Body of pancreas (tissue), 4 donors: Measurements from ENCODE around the gene H2BW1. TPM values are rescaled to one million over a fixed set of nuclear protein-coding genes. Genes with fewer than 3 reads are reported as not detected.
"Not testable (repeated sequence)": the region's sequence is repeated elsewhere in the genome, so short reads cannot be mapped to it uniquely, and the experiment has no call there.

Experiments
- ATAC-seq: fragments of 150-250 bp; one replicate; pipeline ENCODE4 v1.9.1; 2016
- DNase-seq, 4 donors: peaks; one replicate each; pipeline ENCODE4 v3.0.0-alpha.2; 2019
- H3K27ac ChIP-seq, 4 donors: fragments of 200-600 bp; sonication (generic); 1 replicate in 3 of 4; 2 replicates in 1 of 4; pipeline versions ENCODE4 v1.5.1 to v1.6.1; 2016 to 2019; ENCODE audit warnings: mild to moderate bottlenecking in 1 of 4, mixed read lengths in 1 of 4, moderate library complexity in 1 of 4
- H3K27me3 ChIP-seq, 2 donors: fragments of 200-600 bp; sonication (generic); one replicate each; pipeline ENCODE4 v1.6.0; 2016; ENCODE audit warnings: mild to moderate bottlenecking in 1 of 2
- H3K36me3 ChIP-seq, 2 donors: fragments of 200-600 bp; sonication (generic); replicated peaks in 1 of 2; 2 replicates each; pipeline ENCODE4 v1.5.1; 2016; ENCODE audit warnings: low read depth in 2 of 2; ENCODE audit not compliant: insufficient read depth in 1 of 2
- H3K4me1 ChIP-seq: fragments of 200-600 bp; sonication (generic); one replicate; pipeline ENCODE4 v1.6.0; 2016
- H3K4me3 ChIP-seq, 2 donors: fragments of 200-600 bp; sonication (generic); 1 replicate in 1 of 2; 2 replicates in 1 of 2; pipeline ENCODE4 v1.5.1; 2016 to 2019
- H3K9me3 ChIP-seq, 3 donors: fragments of 200-600 bp; sonication (generic); 1 replicate in 2 of 3; 2 replicates in 1 of 3; pipeline ENCODE4 v1.5.1; 2016
- CTCF ChIP-seq, 7 experiments: fragments of 450-650 bp in 4 of 7; fragments of 200-600 bp in 3 of 7; sonication (generic) in 3 of 7; IDR thresholded peaks; one replicate each; pipeline ENCODE4 v1.5.1; 2016 to 2019; ENCODE audit warnings: antibody characterized with exemption in 7 of 7
- POLR2A ChIP-seq, 3 donors: fragments of 450-650 bp; IDR thresholded peaks; one replicate each; pipeline ENCODE4 v1.6.1; 2016; ENCODE audit warnings: antibody characterized with exemption in 3 of 3, mild to moderate bottlenecking in 2 of 3
- WGBS, 2 donors: methylation state at CpG; one replicate each; pipeline ENCODE4 v1.1.5; 2017; 5-methylcytosine and 5-hydroxymethylcytosine counted together
- intact Hi-C: fragments of 100-400 bp; cut with DNase I; formaldehyde crosslinking; loops from one replicate; pipeline ENCODE4 v1.15.1; 2023
- total RNA-seq, 2 donors: library from RNA; depleted of rRNA; stranded (reverse); fragments of >200 nt; gene quantifications; one replicate each; pipeline ENCODE4 v1.1.0, GENCODE V29; 2016

The H2BW1 gene, protein sequence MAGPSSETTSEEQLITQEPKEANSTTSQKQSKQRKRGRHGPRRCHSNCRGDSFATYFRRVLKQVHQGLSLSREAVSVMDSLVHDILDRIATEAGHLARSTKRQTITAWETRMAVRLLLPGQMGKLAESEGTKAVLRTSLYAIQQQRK
- not detected for total RNA-seq

DNA sequence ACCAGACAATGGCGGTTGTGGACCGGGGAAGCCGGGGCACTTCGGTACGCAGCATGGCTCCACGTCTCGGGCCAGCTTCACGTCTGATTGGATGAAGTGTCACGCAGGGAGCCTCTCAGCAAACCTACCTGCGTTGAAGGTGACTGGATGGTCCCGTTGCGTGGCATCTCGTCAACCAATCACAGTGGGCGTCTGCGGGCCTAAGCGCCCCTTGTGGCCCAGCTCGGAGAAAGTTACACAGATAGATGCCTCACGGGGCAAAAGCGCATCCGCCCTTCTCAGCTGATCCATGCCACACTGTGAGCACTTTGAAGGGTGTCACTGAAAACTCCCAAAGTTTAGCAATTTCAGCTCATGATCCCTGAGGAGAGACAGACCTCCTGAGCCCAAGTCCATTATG, at the start of gene H2BW1:
Gene H2BW1, minus strand, starts transcription at position 103 of the 400 bp plus-strand sequence. CDS start 132 bp downstream, outside the sequence.
- 90 to 94% methylated on average over 10 to 19 of the region's 20 CpGs for WGBS, 2 donors

DNA sequence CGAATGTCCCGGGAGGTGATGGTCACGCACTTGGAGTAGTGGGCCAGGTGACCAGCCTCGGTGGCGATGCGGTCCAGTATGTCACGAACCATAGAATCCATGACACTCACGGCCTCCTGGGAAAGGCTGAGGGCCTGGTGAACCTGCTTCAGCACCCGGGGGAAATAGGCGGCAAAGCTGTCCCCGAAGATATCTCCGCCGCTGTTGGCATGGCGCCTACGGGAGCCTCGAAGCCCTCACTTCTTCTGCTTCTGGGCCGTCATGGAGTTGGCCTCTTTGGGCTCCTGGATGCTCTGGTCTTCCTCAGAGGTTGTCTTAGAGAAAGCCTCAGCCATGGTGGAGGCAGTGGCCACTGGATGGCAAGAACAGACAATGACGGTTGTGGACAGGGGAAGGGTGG, 49.1 kb upstream of the H2BW1 start:
- H3K27me3 ChIP-seq, H3K4me1 ChIP-seq, H3K27ac ChIP-seq, H3K9me3 ChIP-seq, DNase-seq, ATAC-seq, H3K4me3 ChIP-seq, H3K36me3 ChIP-seq, intact Hi-C loops: not testable (repeated sequence)
- WGBS, 2 donors, result no CpG with 5 or more reads among the region's 18 CpGs

More for the DNA sequence above, at the start of gene H2BW1:
- no peak within 1 kb of the TSS for H3K4me3 ChIP-seq
- ATAC-seq (no peak), DNase-seq (no peak)
- no peaks in the 10 kb centered on the region for H3K36me3 ChIP-seq
- intact Hi-C loops, result no loop called here
- H3K27me3 ChIP-seq, result no peaks in the 10 kb centered on the region
- H3K27ac ChIP-seq, result no peak within 1 kb of the TSS
- TF ChIP-seq CTCF (IDR thresholded peaks at IDR 0.05), result no peak
- TF ChIP-seq POLR2A (IDR thresholded peaks at IDR 0.05), result no peak
- H3K4me1 ChIP-seq, result no peaks in the 10 kb centered on the region
- H3K9me3 ChIP-seq, result no peaks in the 10 kb centered on the region

DNA sequence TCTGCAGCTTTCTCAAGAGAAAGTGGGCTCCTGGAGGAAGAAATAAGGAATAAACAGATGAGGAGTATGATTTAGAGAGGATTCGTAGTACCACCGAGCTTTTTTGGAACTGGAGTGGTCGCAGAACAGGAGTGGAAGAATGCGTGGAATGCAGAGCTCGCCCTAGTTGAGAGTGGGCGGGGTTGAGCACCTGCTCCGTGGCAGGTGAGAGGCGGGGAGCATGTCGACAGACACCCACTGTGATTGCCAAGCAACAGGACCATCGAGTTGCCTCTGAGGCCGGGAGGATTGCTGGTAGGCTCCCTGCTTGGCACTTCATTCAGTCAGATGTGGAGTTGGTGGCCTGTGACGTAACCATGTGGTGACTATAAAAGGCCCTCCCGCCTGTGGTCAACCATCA, 41.4 kb upstream of the H2BW1 start:
- H3K36me3 ChIP-seq, ATAC-seq: not testable (repeated sequence)
- no CpG with 5 or more reads among the region's 13 CpGs for WGBS, 2 donors

GRCh38 chrX:104047171-104047570, 33.7 kb upstream of the H2BW1 start:
- Histone ChIP-seq H3K36me3 (no peaks in the 10 kb centered on the region), H3K4me1 (no peaks in the 10 kb centered on the region), H3K4me3 (no peak overlapping the region), H3K27me3 (no peaks in the 10 kb centered on the region), H3K9me3 (no peaks in the 10 kb centered on the region), H3K27ac (no peak overlapping the region)
- WGBS, 2 donors, result 89 to 93% methylated on average over 4 to 13 of the region's 13 CpGs
- DNase-seq, result no peak
- TF ChIP-seq POLR2A (IDR thresholded peaks at IDR 0.05) (no peak), CTCF (IDR thresholded peaks at IDR 0.05) (no peak)
- intact Hi-C loops, result no loop called here
- no peak for ATAC-seq

More for the DNA sequence above, 41.4 kb upstream of the H2BW1 start:
- H3K4me3 ChIP-seq, H3K27me3 ChIP-seq, intact Hi-C loops, H3K9me3 ChIP-seq, DNase-seq, H3K4me1 ChIP-seq, H3K27ac ChIP-seq: not testable (repeated sequence)

- TF ChIP-seq POLR2A (IDR thresholded peaks at IDR 0.05) (no peak), CTCF (IDR thresholded peaks at IDR 0.05) (no peak)
- DNase-seq (no peak), ATAC-seq (no peak)
- Histone ChIP-seq H3K36me3 (no peaks in the 10 kb centered on the region), H3K4me1 (no peaks in the 10 kb centered on the region), H3K27me3 (no peaks in the 10 kb centered on the region), H3K4me3 (no peak overlapping the region), H3K9me3 (no peaks in the 10 kb centered on the region), H3K27ac (no peak overlapping the region)
- intact Hi-C loops, result no loop called here
- WGBS, 2 donors, result 77 to 84% methylated on average over 5 of the region's 5 CpGs
Observed at GRCh38 chrX:104045642-104046041, 32.1 kb upstream of the H2BW1 start.

GRCh38 chrX:104041003-104041402, 27.5 kb upstream of the H2BW1 start:
- H3K36me3 ChIP-seq, result no peaks in the 10 kb centered on the region
- H3K27me3 ChIP-seq, result no peaks in the 10 kb centered on the region
- no peaks in the 10 kb centered on the region for H3K9me3 ChIP-seq
- intact Hi-C loops, result no loop called here
- ATAC-seq (peak; percentile 42), DNase-seq (peak in 2 of 4 donors; percentile 5 to 25)
- TF ChIP-seq POLR2A (IDR thresholded peaks at IDR 0.05) (no peak), CTCF (IDR thresholded peaks at IDR 0.05) (no peak)
- no peaks in the 10 kb centered on the region for H3K4me1 ChIP-seq
- H3K27ac ChIP-seq, result no peak overlapping the region
- H3K4me3 ChIP-seq, result no peak overlapping the region
- whole genome bisulfite sequencing, 2 donors, result 30 to 34% methylated on average over 4 of the region's 4 CpGs
